Keratinocyte (primary cell): Measurements from ENCODE around the gene MORC4.

Experiments used
- EZH2 ChIP-seq: IDR thresholded peaks from one replicate; pipeline ENCODE4 v1.6.1; 2012; ENCODE audit warnings: inconsistent platforms, mild to moderate bottlenecking, low read length, moderate library complexity
- TF ChIP-seq, protein P1 (sequence below), 3 experiments: IDR thresholded peaks in 1 of 3; conservative IDR thresholded peaks in 1 of 3; optimal IDR thresholded peaks in 1 of 3; 2 replicates in 2 of 3; 3 replicates in 1 of 3; pipeline versions ENCODE3 to v1.5.1; 2011; ENCODE audit warnings: low read length in 3 of 3, mild to moderate bottlenecking in 3 of 3, moderate library complexity in 2 of 3, control low read depth in 1 of 3, inconsistent platforms in 1 of 3; ENCODE audit not compliant: insufficient read depth in 2 of 3; ENCODE audit errors: extremely low read depth in 1 of 3

DNA sequence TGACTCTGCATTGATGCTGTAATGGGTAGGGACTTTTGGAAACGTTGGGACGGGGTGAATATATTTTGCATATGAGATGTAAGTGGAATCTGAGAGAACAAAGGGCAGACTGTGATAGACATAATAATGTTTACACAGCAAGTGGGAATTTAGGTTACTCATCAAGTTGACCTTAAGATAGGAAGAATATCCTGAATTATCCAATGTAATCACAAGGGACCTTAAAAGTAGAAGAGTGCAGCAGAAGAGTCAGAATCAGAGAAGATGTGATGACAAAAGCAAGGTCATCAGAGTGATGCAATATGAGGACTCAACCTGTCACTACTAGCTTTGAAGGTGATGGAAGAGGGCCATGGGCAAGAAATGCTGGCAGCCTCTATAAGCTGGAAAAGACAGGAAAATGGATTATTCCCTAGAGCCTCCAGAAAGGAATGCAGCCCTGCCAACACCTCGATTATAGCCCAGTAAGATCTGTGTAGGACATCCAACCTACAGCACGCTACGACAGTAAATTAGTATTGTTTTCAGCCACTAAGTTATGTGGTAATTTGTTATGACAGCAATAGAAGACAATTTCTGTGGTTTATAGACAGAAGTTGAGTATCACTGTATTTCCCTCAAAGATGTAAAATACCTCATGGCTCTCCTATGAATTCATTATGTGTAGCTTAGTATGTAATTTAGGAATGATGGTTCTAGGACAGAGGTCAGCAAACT is 26.4 kb downstream of the MORC4 start:
- TF ChIP-seq, protein P1, sequence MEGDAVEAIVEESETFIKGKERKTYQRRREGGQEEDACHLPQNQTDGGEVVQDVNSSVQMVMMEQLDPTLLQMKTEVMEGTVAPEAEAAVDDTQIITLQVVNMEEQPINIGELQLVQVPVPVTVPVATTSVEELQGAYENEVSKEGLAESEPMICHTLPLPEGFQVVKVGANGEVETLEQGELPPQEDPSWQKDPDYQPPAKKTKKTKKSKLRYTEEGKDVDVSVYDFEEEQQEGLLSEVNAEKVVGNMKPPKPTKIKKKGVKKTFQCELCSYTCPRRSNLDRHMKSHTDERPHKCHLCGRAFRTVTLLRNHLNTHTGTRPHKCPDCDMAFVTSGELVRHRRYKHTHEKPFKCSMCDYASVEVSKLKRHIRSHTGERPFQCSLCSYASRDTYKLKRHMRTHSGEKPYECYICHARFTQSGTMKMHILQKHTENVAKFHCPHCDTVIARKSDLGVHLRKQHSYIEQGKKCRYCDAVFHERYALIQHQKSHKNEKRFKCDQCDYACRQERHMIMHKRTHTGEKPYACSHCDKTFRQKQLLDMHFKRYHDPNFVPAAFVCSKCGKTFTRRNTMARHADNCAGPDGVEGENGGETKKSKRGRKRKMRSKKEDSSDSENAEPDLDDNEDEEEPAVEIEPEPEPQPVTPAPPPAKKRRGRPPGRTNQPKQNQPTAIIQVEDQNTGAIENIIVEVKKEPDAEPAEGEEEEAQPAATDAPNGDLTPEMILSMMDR (optimal IDR thresholded peaks at IDR 0.05 in 1 of 3, IDR thresholded peaks at IDR 0.05 in 1 of 3, conservative IDR thresholded peaks at IDR 0.05 in 1 of 3; ENCODE audit: extremely low read depth in 1 of 3, insufficient read depth in 2 of 3, low read length in 3 of 3): no peak
- TF ChIP-seq EZH2: no peak
